Right renal cortex interstitium (tissue), 3 donors: ENCODE measurements around the gene GPATCH3. TPM values are rescaled to one million over a fixed set of nuclear protein-coding genes. Genes with fewer than 3 reads are reported as not detected.
"Not testable (repeated sequence)": the region's sequence is repeated elsewhere in the genome, so short reads cannot be mapped to it uniquely, and the experiment has no call there.

ENCODE experiments used
- DNase-seq, 3 donors: peaks; one replicate each; pipeline ENCODE4 v3.0.0-alpha.2; 2013; ENCODE audit warnings: low read depth in 3 of 3, low spot score in 2 of 3
- polyA plus RNA-seq, 3 donors: library from polyadenylated mRNA; unstranded; fragments of 120-200 nt; gene quantifications; one replicate each; pipeline ENCODE4 v1.2.1, GENCODE V29; 2013; ENCODE audit not compliant: insufficient read length in 3 of 3

GPATCH3 gene
- polyA plus RNA-seq, 3 donors: 14.1 to 15.5 (median 15.2) TPM

GRCh38 chr1:26848941-26849774 is 51.1 kb downstream of the GPATCH3 start:
- no peak for DNase-seq

GRCh38 chr1:26848499-26848898 is 51.8 kb downstream of the GPATCH3 start:
- DNase-seq: no peak

GRCh38 chr1:26847826-26848225 is 52.4 kb downstream of the GPATCH3 start:
- not testable (repeated sequence) for DNase-seq

GRCh38 chr1:26844424-26845196 is 55.7 kb downstream of the GPATCH3 start:
- DNase-seq: no peak

Other genes starting within 250 kb of the GPATCH3 start
- 10 to 100 TPM; 85.3 to 89.6 (median 88.3) TPM for gene ARID1A, start 204.5 kb downstream of the GPATCH3 start, polyA plus RNA-seq
- 10 to 100 TPM; 17.7 to 19.9 (median 19.2) TPM for gene PIGV, start 112.5 kb downstream of the GPATCH3 start, polyA plus RNA-seq
- gene ZDHHC18, start 73.8 kb downstream of the GPATCH3 start, polyA plus RNA-seq: 10 to 100 TPM; 18.6 to 19.3 (median 19.0) TPM
- gene SFN, start 37.3 kb downstream of the GPATCH3 start, polyA plus RNA-seq: under 1 TPM; 0.28 to 0.75 (median 0.46) TPM
- gene GPN2, start 10.2 kb downstream of the GPATCH3 start, polyA plus RNA-seq: 10 to 100 TPM; 26.4 to 27.4 (median 27.0) TPM
- gene NR0B2, start 13.5 kb upstream of the GPATCH3 start, polyA plus RNA-seq: 1 to 10 TPM; 1.2 to 1.6 (median 1.3) TPM
- gene NUDC, start 21.3 kb upstream of the GPATCH3 start, polyA plus RNA-seq: 10 to 100 TPM; 84.6 to 93.0 (median 92.7) TPM
- gene KDF1, start 60.0 kb upstream of the GPATCH3 start, polyA plus RNA-seq: 10 to 100 TPM in 1 of 3 donors, 1 to 10 TPM in 2; 8.6 to 10.4 (median 9.3) TPM
- gene TRNP1, start 93.2 kb upstream of the GPATCH3 start, polyA plus RNA-seq: 1 to 10 TPM; 4.9 to 5.9 (median 5.4) TPM
- gene TENT5B, start 112.4 kb upstream of the GPATCH3 start, polyA plus RNA-seq: 1 to 10 TPM in 2 of 3 donors, under 1 TPM in 1; 0.80 to 1.4 (median 1.0) TPM